Peyer's patch (tissue), 4 donors: Measurements from ENCODE around the gene PPP6R3.

ENCODE experiments used
- CTCF ChIP-seq, 6 experiments: fragments of 450-650 bp in 4 of 6; fragments of 200-600 bp in 2 of 6; sonication (generic) in 1 of 6; IDR thresholded peaks; one replicate each; pipeline ENCODE4 v1.5.1; 2017 to 2019; ENCODE audit warnings: antibody characterized with exemption in 6 of 6, mild to moderate bottlenecking in 3 of 6, moderate library complexity in 1 of 6
- POLR2A ChIP-seq, 2 donors: fragments of 450-650 bp; IDR thresholded peaks; one replicate each; pipeline ENCODE4 v1.5.1; 2017; ENCODE audit warnings: antibody characterized with exemption in 2 of 2, mild to moderate bottlenecking in 2 of 2, moderate library complexity in 2 of 2

GRCh38 chr11:68430801-68431200 lies 29.8 kb upstream of the PPP6R3 start:
- TF ChIP-seq CTCF (IDR thresholded peaks at IDR 0.05) (no peak), POLR2A (IDR thresholded peaks at IDR 0.05) (no peak)
